H1 (cell line): ENCODE results near the gene FXR2. TPM values are rescaled to one million over a fixed set of nuclear protein-coding genes. Genes with fewer than 3 reads are reported as not detected.
A peak's percentile ranks its signal among the peaks of the same experiment; 100 is the strongest.

Experiments used
- ATF2 ChIP-seq: IDR thresholded peaks from 2 replicates; pipeline ENCODE4 v1.6.1; 2012; ENCODE audit warnings: low read length, inconsistent platforms
- BCL11A ChIP-seq, 2 experiments: IDR thresholded peaks; one replicate each; pipeline ENCODE4 v1.6.1; 2011; ENCODE audit warnings: low read depth in 2 of 2, low read length in 2 of 2, mild to moderate bottlenecking in 2 of 2
- BRCA1 ChIP-seq: IDR thresholded peaks from 2 replicates; pipeline ENCODE4 v1.6.1; 2012; ENCODE audit warnings: low read depth, low read length, improper control_type of control experiment
- CBX8 ChIP-seq: fragments of 300-800, 300-1000 bp; sonication (generic); IDR thresholded peaks from 2 replicates; pipeline ENCODE4 v1.7.1; 2016; ENCODE audit warnings: low read depth, low read length, borderline replicate concordance
- JUN ChIP-seq: IDR thresholded peaks from 2 replicates; pipeline ENCODE4 v1.6.1; 2011; ENCODE audit warnings: low read depth, mild to moderate bottlenecking, improper control_type of control experiment, low read length
- KDM4A ChIP-seq: IDR thresholded peaks from one replicate; pipeline ENCODE4 v1.7.1; 2012; ENCODE audit warnings: low read depth, mild to moderate bottlenecking, moderate library complexity, low read length, inconsistent platforms; ENCODE audit not compliant: severe bottlenecking
- PHF8 ChIP-seq: fragments of 200-600 bp; sonication (generic); conservative IDR thresholded peaks from 2 replicates; pipeline ENCODE4 v1.7.1; 2012; ENCODE audit warnings: low read depth, mild to moderate bottlenecking, inconsistent platforms, low read length, moderate library complexity
- POLR2AphosphoS5 ChIP-seq: IDR thresholded peaks from 2 replicates; pipeline ENCODE4 v1.6.1; 2011; ENCODE audit warnings: low read depth, low read length
- RBBP5 ChIP-seq: IDR thresholded peaks from 2 replicates; pipeline ENCODE4 v1.7.1; 2012; ENCODE audit warnings: low read depth, mild to moderate bottlenecking, inconsistent platforms, low read length, moderate library complexity, borderline replicate concordance
- RNF2 ChIP-seq: fragments of 200-900, 300-1000 bp; sonication (generic); IDR thresholded peaks from 2 replicates; pipeline ENCODE4 v1.7.1; 2016; ENCODE audit warnings: borderline replicate concordance, low read depth, mild to moderate bottlenecking, antibody characterized with exemption, low read length; ENCODE audit not compliant: poor library complexity, severe bottlenecking; ENCODE audit errors: missing control alignments
- SP2 ChIP-seq: IDR thresholded peaks from 2 replicates; pipeline ENCODE4 v1.6.1; 2012; ENCODE audit warnings: mild to moderate bottlenecking, low read length, inconsistent platforms
- SUZ12 ChIP-seq: fragments of 200-600 bp; sonication (generic); IDR thresholded peaks from 2 replicates; pipeline ENCODE4 v1.6.1; 2012; ENCODE audit warnings: mild to moderate bottlenecking, inconsistent platforms, low read length, moderate library complexity, mixed read lengths
- TBP ChIP-seq: IDR thresholded peaks from 2 replicates; pipeline ENCODE4 v1.6.1; 2011; ENCODE audit warnings: low read depth, low read length, improper control_type of control experiment
- polyA plus RNA-seq, 7 experiments: library from polyadenylated mRNA; depleted of rRNA in 3 of 7; stranded (reverse) in 5 of 7; unstranded in 2 of 7; fragments of >200 nt in 5 of 7; fragments of 200-250 nt in 2 of 7; gene quantifications; 1 replicate in 5 of 7; 2 replicates in 1 of 7; 4 replicates in 1 of 7; pipeline versions ENCODE4 v1.2.1 to v1.2.3, GENCODE V29; 2011 to 2013; ENCODE audit warnings: missing spikeins in 2 of 7, mixed read lengths in 2 of 7
- total RNA-seq: library from RNA; stranded (reverse); fragmentation: NEBNext Ultra II Directional; extraction: Animal tissue kit (Norgen Biotek cat#: 25700); gene quantifications from 2 replicates; pipeline ENCODE4 v1.2.1, GENCODE V29; 2021
- TF ChIP-seq, protein P1 (sequence below): IDR thresholded peaks from 2 replicates; pipeline ENCODE4 v1.6.1; 2011; ENCODE audit warnings: low read length, improper control_type of control experiment

The FXR2 gene
- total and polyA plus RNA-seq, 2 of the 8 experiments (the other 6 are each of a cell fraction or from before 2014, with no cell fraction given): 26.2 to 44.0 TPM

DNA sequence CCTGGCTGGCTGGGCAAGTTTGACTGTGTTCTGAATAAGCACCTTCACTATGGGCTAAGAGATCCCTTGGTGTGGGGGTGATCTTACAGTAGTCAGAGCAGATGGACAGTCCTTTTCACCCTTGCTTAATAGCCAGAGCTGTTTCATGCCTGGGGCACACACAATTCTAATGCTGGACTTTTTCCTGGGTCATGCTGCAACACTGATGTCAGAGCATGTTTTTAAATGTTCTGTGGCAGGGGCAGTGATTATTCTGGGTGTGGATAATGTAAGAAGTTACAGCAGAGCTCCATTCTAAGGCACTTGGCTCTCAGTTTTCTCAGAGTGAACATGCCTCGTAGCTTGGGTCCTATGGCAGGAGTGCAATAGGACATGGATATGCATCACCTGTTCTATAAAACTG lies 39.2 kb downstream of the FXR2 start (continued):
- no peak for TF ChIP-seq TBP
- TF ChIP-seq SUZ12: no peak
- no peak for TF ChIP-seq BCL11A (IDR thresholded peaks at IDR 0.05; ENCODE audit: low read depth in 2 of 2, low read length in 2 of 2)
- no peak for TF ChIP-seq RBBP5
- no peak for TF ChIP-seq KDM4A
- TF ChIP-seq, protein P1, sequence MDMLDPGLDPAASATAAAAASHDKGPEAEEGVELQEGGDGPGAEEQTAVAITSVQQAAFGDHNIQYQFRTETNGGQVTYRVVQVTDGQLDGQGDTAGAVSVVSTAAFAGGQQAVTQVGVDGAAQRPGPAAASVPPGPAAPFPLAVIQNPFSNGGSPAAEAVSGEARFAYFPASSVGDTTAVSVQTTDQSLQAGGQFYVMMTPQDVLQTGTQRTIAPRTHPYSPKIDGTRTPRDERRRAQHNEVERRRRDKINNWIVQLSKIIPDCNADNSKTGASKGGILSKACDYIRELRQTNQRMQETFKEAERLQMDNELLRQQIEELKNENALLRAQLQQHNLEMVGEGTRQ: no peak
- TF ChIP-seq BRCA1: no peak
- no peak for TF ChIP-seq SP2
- no peak for TF ChIP-seq RNF2
- TF ChIP-seq ATF2: no peak
- TF ChIP-seq JUN: no peak
- no peak for TF ChIP-seq PHF8
- TF ChIP-seq POLR2AphosphoS5: peak; percentile 56; the same call in 1 of the 2 replicates
- TF ChIP-seq CBX8: no peak
